ENCODE data around the gene SENP2. TPM values are rescaled to one million over a fixed set of nuclear protein-coding genes. Genes with fewer than 3 reads are reported as not detected.

The SENP2 gene
- total RNA-seq, 1 experiment from 2014 or later = 36.1 TPM

DNA sequence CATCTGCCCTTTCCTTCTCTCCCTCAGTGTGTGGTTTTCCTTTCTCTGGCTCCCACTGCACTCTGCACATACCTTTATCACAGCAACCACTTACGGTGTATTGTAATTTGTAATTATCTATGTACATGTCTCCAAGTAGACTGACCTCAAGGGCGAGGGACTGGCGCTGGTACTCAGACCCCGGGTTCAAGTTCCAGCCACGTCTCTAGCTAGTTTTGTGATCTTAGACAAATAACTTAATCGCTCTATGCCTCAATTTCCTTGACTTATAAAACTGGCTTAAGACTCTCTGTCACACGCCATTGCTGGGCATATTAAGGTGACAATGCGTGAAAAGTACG lies 607 bp upstream of the SENP2 start:
- ChIA-PET POLR2A (interaction anchor here (1.0 to 1.1 kb wide), 6 partner anchors 8 to 20 kb away, joined by 3 to 11 read pairs (median 4); no protein-coding TSS in a partner anchor), RAD21 (ENCODE audit: low non-redundant PET in 1 of 2, low total read pairs in 2 of 2, uncharacterized antibody in 2 of 2, unreplicated experiment in 2 of 2) (no interaction called here), CTCF (interaction anchor here (0.7 to 1.9 kb wide), 6 partner anchors 10 to 125 kb away, joined by 3 to 21 read pairs (median 5); no protein-coding TSS in a partner anchor)
- DNase-seq (ENCODE audit: low read depth, low spot score) = peak; percentile 6
- no peaks in the 10 kb centered on the region for H3K27me3 ChIP-seq (ENCODE audit: insufficient read depth, low read length)
- no peak for TF ChIP-seq CEBPB (IDR thresholded peaks at IDR 0.05; ENCODE audit: low read depth)
- TF ChIP-seq JUND (IDR thresholded peaks at IDR 0.05) = no peak
- TF ChIP-seq, protein P1, sequence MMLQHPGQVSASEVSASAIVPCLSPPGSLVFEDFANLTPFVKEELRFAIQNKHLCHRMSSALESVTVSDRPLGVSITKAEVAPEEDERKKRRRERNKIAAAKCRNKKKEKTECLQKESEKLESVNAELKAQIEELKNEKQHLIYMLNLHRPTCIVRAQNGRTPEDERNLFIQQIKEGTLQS (IDR thresholded peaks at IDR 0.05) = no peak
- TF ChIP-seq EZH2 (IDR thresholded peaks at IDR 0.05) = no peak
- no peaks in the 10 kb centered on the region for H3K9me2 ChIP-seq (ENCODE audit: insufficient read depth)
- peak overlapping the region; percentile 88 for H3K4me2 ChIP-seq (ENCODE audit: low read length)
- H3K4me1 ChIP-seq (ENCODE audit: control insufficient read depth in 1 of 2, insufficient read depth in 2 of 2, low read length in 2 of 2) = peaks cover 4 to 20% of the 10 kb centered on the region in 2 experiments; a peak in 3 of 4 replicates
- H3K36me3 ChIP-seq (ENCODE audit: control insufficient read depth in 1 of 2, insufficient read depth in 2 of 2, low read length in 2 of 2) = no peaks in the 10 kb centered on the region
- ATAC-seq = no peak
- no peaks in the 10 kb centered on the region for H4K20me1 ChIP-seq (ENCODE audit: insufficient read depth)
- peak overlapping the region; percentile 81 to 91 for H3K4me3 ChIP-seq (replicated peaks in 1 of 2; ENCODE audit: low read depth in 1 of 2, low read length in 2 of 2)
- H3K27ac ChIP-seq (ENCODE audit: low read depth, low read length) = peak overlapping the region; percentile 23; the same call in 1 of the 2 replicates
- peaks cover 15% of the 10 kb centered on the region for H3K79me2 ChIP-seq (ENCODE audit: insufficient read depth, low read length)
- H2AFZ ChIP-seq (ENCODE audit: low read depth, low read length, poor library complexity, severe bottlenecking) = peak overlapping the region; percentile 8
- H3K9ac ChIP-seq (ENCODE audit: low read length) = peak overlapping the region; percentile 83
- intact Hi-C loops (cut with micrococcal nuclease) = no loop called here
- H3K9me3 ChIP-seq (ENCODE audit: control insufficient read depth in 1 of 2, insufficient read depth in 1 of 2, low read depth in 1 of 2, low read length in 2 of 2) = no peaks in the 10 kb centered on the region
- TSS peak; percentile 97 for BruUV-seq (replicated peaks)

DNA sequence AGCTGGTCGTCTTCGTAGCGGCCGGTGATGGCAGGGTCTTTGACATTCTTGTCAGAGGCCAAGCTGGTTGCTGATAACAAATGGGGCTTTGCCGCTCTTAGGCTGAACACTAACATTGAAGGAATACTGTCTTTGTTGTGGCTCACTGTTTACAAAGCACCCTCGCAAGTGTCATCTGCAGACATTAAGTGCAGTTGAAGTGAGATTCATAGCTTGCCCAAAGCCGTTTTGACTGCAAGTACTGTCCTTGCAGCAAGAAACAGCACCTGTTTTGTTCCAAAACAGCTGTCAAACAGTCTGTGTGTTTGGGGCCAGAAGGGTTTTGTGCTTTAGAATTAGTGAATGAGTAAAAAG lies 568 bp downstream of the SENP2 start:
- ATAC-seq = no peak
- Histone ChIP-seq H2AFZ (ENCODE audit: low read depth, low read length, poor library complexity, severe bottlenecking) (no peak overlapping the region), H3K27me3 (ENCODE audit: insufficient read depth, low read length) (no peaks in the 10 kb centered on the region), H3K4me1 (ENCODE audit: control insufficient read depth in 1 of 2, insufficient read depth in 2 of 2, low read length in 2 of 2) (peaks cover 4 to 20% of the 10 kb centered on the region in 2 experiments; a peak in 3 of 4 replicates), H3K27ac (ENCODE audit: low read depth, low read length) (peak overlapping the region; percentile 44), H3K4me2 (ENCODE audit: low read length) (peak overlapping the region; percentile 88), H3K36me3 (ENCODE audit: control insufficient read depth in 1 of 2, insufficient read depth in 2 of 2, low read length in 2 of 2) (peaks cover 0 to under 1% of the 10 kb centered on the region in 2 experiments; a peak in 1 of 4 replicates), H4K20me1 (ENCODE audit: insufficient read depth) (no peaks in the 10 kb centered on the region), H3K9me2 (ENCODE audit: insufficient read depth) (no peaks in the 10 kb centered on the region), H3K4me3 (replicated peaks in 1 of 2; ENCODE audit: low read depth in 1 of 2, low read length in 2 of 2) (peak overlapping the region; percentile 81 to 91), H3K9me3 (ENCODE audit: control insufficient read depth in 1 of 2, insufficient read depth in 1 of 2, low read depth in 1 of 2, low read length in 2 of 2) (no peaks in the 10 kb centered on the region), H3K9ac (ENCODE audit: low read length) (peak overlapping the region; percentile 83), H3K79me2 (ENCODE audit: insufficient read depth, low read length) (peaks cover 15% of the 10 kb centered on the region)
- BruUV-seq (replicated peaks) = TSS peak; percentile 76
- ChIA-PET CTCF (interaction anchor here (1.2 to 1.9 kb wide), 5 partner anchors 10 to 126 kb away, joined by 3 to 21 read pairs (median 5); no protein-coding TSS in a partner anchor), RAD21 (ENCODE audit: low non-redundant PET in 1 of 2, low total read pairs in 2 of 2, uncharacterized antibody in 2 of 2, unreplicated experiment in 2 of 2) (interaction anchor here in 1 of 2 experiments (0.6 to 1.0 kb wide), 2 partner anchors 11 to 125 kb away, joined by 3 to 4 read pairs; no protein-coding TSS in a partner anchor), POLR2A (interaction anchor here (1.0 to 1.1 kb wide), 7 partner anchors 9 to 32 kb away, joined by 3 to 11 read pairs (median 4); no protein-coding TSS in a partner anchor)
- intact Hi-C loops (cut with micrococcal nuclease) = no loop called here
- no peak for TF ChIP-seq POLR2AphosphoS5 (IDR thresholded peaks at IDR 0.05; ENCODE audit: low read depth, low read length)
- TF ChIP-seq EGR1 (IDR thresholded peaks at IDR 0.05; ENCODE audit: low read depth) = no peak
- TF ChIP-seq TCF7L2 (IDR thresholded peaks at IDR 0.05; ENCODE audit: borderline replicate concordance, extremely low read depth, insufficient read depth, insufficient read length) = no peak
- TF ChIP-seq, protein P1 (IDR thresholded peaks at IDR 0.05) = no peak
- TF ChIP-seq ZFX (IDR thresholded peaks at IDR 0.05) = 0 out of 2 replicates have a peak, but pooled peaks have one; percentile 12
- TF ChIP-seq JUND (IDR thresholded peaks at IDR 0.05) = no peak
- no peak for TF ChIP-seq EZH2 (IDR thresholded peaks at IDR 0.05)
- no peak for TF ChIP-seq CEBPB (IDR thresholded peaks at IDR 0.05; ENCODE audit: low read depth)
- no peak for DNase-seq (ENCODE audit: low read depth, low spot score)
